Activated naive CD8-positive, alpha-beta T cell treated with anti-CD3 and anti-CD28 coated beads, Interleukin-2, amount 50 U/mL, for 16 hours (primary cell): ENCODE measurements around the gene PHLPP1.

ENCODE experiments used
- DNase-seq: peaks from one replicate; pipeline ENCODE4 v3.0.0-alpha.2; 2020; ENCODE audit warnings: low read depth, low spot score

PHLPP1 gene

DNA sequence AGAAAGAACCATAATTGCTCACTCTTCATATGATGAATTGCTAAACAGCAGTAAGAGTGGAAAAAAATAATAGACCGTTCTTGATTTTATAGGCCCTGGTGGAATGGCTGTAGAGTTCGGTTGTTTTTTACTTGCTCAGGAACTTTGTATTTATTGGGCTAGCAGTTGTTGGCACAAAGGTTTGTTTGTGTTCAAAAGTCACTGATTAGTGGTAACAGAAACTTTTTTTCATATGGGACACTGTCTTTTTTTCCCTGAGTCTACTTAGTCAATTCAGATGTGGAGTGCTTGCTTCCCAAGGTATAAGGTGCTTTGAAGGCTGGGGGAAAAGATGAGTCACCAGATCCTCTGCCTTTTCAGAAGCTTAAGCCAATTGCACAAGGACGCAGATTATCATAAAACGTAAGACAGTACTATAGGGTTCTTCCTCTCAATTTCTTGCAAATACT lies 25.8 kb downstream of the PHLPP1 start:
- DNase-seq: no peak

DNA sequence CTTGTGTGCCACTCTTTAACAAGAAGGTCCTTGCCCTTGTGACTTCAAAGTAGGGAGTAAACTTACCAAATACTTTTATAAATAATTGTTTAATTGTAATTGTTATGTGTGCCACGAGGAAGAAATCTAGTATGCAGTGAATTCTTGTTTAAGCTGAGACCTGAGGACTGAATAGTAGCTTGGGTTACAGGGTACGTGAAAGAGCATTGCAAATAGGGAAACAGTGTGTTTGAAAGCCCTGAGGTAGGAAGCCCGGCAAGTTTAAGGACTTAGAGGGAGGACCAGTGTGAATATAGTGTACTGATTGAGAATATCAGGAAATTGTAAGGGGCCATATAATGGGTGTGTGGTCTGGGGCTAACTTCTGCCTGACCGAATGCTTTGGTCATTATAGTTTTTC lies 26.2 kb downstream of the PHLPP1 start:
- DNase-seq: no peak

DNA sequence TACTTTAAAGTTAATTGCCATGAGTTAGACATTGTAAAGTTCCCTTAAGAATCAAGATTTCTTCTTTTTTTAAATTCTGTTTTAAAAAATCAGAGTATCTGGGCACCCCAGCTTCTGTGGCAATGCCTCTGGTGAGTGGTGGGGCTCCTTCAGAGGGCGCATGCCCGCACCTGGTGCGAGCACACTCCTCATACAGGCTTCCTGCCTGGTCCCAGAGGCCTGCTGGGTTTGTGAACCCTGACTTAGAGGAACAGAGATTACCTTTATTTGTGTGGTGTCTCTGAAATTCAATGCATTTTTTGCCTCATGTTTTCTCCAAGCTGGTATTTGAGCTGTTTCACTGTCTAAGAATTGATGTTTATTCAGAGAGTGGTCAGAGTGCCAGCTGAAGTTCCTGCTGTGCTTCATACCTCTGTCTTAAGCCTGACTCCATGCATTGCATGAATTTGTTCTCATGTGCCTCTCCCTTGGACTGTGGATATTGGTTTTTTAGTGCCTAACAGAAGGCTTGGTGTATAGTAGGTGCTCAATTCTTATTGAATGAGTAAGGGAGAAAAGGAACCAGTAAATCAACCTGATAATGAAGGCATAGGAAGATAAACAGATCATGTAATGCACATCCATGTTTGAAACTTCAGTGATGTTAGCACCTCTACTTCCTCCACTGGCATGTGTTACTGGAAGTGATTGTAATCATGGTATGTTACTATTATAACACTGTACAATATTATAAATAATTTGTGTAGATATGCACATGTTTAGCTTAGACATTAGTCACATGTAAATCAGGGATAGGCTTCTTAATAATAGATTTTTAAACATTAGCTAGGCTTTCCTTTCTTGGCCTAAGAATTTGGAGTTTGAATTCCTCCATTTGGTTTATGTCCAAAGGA lies 29.0 kb downstream of the PHLPP1 start:
- DNase-seq: no peak

DNA sequence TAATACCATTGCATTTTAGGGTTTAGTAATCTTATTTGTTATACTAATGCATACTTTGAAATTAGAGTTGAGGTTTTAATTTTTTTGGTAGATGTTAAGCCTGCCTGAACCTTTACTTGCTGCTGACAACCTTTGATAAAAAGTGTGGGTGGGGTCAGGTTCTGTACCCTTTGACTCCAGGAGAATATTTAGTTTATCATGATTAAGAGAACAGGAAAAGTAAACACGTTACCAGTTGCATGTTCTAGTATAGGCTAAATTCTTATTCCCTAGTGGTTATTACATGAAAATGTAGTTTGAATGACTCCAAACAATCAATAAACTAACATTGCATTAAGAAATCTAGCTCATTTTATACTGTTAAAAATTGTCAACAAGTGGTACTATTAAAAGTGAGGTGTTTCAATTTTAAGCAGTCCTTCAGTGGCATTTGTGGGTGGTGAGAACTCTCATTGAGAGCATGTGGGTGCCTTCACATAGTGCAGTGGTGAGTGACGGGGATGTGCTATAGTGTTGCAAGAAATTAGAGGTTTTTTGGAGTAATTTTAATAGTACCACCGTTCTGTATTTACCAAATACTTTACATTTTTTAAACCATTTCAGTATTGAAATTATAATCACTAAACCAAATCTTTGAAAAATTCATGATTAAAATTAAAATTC lies 29.9 kb downstream of the PHLPP1 start:
- no peak for DNase-seq

DNA sequence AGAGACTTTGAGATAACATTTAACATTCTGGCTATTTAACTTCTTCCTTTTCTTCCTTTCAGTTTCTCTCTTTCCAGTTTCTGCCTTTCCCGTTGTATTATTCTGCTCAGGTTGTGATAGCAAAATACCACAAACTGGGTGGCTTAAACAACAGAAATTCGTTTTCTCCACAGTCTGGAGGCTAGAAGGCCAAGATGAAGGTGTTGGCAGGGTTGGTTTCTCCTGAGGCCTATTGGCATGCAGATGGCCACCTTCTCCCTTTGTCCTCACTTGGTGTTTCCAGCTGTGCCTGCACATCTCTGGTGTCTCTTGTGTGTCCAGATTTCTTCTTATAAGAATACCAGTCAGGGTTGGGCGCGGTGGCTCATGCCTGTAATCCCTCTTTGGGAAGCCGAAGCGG lies 34.0 kb downstream of the PHLPP1 start:
- no peak for DNase-seq

DNA sequence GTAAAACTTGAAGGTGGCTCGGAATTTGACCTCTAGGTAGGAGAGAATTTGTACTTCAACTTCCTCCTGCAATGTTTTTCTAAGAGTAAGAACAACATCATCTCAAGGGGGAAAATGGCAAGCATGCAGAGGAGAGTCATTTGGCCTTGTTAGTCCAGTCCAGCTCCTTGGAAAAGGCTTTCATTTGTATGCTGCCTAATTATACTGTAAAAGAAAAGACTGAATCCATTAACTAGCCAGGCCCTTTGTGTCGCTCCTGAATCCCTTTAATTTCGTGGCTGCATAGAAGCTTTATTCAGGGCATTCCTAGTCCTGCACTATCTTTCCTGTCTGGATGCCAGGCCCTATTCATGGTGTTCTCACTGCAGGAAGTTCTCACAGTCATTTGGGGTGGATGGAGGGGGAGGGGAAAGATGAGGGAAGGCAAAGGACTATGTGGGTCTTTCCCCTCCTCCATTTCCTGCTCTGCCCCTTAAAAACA lies 36.0 kb downstream of the PHLPP1 start:
- DNase-seq: no peak

DNA sequence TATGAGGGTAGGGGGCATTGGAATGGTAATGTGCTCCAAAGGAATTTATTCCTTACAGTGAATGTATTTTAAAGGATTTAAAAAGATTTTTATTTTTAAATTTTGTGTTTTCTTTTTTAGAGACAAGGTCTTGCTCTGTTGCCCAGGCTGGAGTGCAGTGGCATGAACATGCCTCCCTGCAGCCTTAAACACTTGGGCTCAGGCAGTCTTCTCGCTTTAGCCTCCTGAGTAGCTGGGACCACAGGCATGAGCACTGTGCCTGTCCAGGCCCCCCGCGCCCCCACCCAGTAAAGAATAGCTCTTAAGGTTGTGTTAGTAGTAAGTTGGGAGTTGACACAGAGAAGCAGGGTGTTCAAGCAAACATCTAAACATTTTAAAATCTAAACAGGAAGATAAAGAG lies 36.6 kb downstream of the PHLPP1 start:
- no peak for DNase-seq

DNA sequence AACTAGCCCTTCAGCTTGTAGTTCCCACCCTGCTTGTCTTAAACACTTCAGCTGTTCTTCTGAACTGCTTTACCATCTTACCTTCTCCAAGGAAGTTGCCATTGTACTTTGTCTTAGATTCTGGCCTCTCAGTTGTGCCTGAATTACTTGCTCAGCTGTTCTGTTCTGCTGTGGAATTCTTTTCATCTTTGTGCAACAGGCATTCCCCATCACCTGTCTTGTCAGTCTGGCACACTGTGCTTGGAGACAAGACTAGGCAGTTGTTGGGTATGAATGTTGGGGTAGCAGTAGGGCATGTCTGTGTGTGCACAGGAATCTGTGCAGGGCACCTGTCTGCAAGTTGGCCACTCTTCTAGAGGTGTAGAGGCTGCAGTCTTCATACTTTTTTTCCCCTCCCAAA lies 38.7 kb downstream of the PHLPP1 start:
- no peak for DNase-seq

DNA sequence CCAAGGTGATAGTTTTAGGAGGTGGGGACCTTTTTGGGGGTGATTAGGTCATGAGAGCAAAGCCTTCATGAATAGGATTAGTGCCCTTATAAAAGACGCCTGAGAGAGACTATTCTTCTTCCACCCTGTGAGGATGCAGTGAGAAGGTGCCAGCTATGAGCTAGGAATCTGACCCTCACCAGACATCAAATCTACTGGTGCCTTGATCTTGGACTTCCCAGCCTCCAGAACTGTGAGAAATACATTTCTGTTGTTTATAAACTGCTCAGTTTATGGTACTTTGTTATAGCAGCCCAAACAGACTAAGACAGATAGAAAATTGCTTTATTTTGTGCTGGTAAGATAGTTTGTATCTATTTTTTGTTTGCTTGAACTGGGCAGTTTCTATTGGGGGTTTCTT lies 40.1 kb downstream of the PHLPP1 start:
- no peak for DNase-seq

DNA sequence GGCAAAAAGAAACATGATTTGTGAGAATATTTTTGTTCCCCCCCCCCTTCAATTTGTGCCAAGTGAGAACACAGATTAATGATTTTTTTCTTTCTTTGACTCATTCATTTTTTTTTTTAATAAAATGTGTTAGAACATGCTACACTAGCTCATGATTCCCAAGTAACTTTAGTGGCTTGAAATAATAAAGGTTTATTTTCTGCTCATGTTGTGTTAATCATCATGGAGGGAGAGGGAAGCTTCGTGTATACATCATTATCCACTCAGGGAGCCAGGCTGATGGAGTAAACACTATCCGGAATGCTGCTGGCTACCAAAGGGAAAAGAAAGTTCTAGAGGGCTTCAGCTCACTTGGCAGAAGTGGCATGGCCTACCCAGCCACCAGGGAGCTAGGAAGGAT lies 40.6 kb downstream of the PHLPP1 start:
- no peak for DNase-seq

DNA sequence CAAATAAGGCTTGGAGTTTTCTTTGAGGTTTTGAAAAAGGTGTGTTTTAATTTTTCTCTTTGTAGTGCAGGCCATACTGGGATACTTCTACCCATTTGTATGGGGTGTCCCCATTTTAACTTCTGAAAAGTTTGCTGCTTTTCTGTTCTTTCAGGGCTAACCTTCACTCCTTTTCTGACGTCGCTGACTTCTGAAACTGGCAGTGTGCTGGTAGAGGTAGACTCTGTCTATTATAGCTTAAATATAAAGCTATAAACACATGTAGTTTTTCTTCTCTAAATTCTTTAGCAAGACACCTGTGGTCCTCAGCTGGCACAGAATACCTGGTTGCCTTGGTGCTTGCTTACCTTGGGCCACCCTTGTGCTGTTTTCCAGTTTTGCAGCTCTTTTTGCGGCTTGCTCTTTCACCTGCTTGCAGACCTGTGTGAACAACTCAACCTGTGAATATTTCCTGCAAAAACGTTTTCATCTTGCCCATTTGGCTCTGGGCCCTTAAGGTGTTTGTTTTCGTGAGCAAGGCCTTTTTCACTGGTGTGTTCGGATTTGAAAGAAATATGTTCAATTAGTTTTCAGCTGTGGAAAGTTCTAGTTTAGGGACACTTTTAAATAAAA lies 42.2 kb downstream of the PHLPP1 start:
- DNase-seq: no peak

DNA sequence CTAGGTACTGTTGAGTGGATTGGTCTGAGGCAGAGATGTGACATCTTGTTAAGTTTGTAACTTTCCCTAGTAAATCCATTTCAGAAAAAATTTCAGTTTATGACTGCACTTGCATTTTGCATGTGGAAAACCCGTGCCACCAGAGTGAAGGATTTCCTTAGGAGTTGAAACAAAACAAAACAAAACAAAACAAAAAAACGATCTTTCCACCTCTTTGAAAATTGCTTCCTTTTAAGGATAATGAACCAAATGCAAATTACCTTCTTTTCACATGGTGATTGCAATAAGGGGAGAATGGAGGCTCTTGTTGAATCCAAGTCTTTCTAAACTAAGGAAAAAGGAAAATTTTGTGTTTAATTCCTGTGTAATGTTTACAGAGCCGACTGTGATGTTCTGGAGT lies 43.2 kb downstream of the PHLPP1 start:
- DNase-seq: no peak

DNA sequence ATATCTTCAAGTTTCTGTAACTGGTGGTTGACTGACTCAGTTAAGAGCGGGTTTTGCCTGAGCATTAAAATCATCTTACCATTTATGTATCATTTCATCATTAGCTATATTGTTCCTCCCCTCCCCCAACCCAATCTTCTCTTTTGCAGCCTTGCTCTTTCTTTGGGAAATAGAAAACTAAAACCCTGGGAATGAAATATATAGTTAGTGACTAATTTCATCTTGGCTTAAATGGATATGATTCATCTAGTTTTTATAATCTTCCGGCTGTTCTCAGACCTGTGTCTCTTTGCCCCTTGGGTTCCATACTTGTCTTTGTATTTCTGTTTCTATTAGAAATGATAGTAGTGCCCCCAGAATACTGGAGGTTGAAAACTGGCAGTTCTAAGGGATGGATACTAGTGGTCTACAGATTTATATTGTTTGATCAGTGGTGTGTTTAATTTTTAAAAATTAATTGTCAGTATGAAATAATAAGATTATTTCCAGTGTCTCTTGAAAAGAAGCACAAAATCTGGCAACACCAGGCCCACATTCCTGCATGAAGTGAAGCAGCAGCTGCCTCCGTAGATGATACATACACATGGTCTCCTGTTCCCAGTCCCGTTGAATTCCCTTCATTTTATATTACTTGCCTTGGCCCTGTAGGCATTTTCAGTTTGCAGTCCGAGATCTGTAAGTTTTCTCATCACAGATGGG lies 44.5 kb downstream of the PHLPP1 start:
- DNase-seq: no peak

DNA sequence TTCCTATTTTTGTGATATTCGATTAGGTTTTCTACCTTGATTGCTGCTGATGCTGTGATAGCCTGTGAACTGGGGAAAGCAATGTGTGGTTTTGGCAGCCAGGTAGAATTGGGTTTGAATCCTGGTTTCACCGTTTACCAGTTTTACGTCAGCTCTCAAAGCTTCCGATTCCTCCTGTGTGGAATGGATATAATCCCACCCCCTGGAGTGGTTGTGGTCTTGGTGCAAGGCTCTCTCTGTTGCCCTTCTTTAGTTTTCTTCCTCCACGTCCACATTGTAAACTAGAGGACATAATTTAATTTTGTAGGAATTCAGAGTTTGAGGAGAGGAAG lies 45.0 kb downstream of the PHLPP1 start:
- DNase-seq: no peak

DNA sequence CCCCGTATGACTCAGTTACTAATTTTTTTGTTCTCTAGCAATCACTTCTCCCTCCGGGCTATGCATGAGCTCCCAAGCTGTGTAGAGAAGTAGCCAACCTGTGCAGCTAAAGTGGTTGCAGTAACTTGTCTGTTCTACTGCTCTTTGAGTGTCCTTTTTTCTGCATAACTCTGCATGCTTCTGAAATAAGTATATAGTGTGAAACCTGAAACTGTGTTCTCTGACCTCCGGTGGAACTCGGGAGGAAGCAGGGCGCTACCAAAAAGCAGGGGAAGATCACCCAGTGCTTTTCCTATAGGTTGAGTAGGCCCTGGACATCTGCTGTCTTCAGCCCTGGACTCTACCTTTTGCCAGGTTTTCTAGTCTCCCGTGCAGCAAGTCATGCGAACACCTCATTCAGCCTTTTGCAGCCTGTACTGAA lies 47.8 kb downstream of the PHLPP1 start:
- no peak for DNase-seq

DNA sequence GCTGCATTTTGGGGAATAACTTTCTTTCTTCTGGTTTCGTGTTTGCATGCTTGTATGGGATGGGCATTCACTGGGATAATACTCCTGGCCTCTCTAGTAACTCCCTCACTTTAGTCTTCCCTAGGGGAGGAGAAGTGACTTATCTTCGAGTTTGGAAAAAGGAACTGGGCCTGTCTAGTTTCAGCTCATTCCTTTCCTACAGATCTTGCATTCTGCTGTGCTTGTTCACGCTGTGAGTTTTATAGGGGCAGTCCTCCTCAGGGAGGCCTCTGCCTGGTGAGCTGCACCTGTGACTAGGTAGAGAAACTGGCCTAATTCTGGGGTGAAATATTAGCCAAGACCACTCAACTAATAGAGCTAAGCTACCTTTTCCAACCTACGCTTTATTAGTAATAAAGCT lies 50.9 kb downstream of the PHLPP1 start:
- no peak for DNase-seq

DNA sequence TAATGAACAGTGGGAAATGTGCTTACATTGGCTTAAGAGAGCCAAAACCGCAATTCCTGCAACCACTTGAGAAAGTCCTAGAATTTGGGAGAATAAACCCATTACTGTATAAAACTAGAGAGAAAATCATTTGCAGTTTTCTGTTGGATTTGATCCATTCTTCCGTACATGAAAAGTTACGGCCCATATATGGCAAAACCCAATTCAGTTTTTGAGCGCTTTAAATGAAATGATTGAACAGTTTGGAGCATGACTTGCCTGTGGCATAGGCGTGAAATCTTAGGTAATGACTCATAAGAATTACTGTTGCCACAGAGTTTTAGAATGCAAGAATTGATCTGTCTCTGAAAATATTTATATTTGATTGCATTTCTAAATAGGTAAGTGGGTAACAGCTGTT lies 52.0 kb downstream of the PHLPP1 start:
- DNase-seq: no peak

DNA sequence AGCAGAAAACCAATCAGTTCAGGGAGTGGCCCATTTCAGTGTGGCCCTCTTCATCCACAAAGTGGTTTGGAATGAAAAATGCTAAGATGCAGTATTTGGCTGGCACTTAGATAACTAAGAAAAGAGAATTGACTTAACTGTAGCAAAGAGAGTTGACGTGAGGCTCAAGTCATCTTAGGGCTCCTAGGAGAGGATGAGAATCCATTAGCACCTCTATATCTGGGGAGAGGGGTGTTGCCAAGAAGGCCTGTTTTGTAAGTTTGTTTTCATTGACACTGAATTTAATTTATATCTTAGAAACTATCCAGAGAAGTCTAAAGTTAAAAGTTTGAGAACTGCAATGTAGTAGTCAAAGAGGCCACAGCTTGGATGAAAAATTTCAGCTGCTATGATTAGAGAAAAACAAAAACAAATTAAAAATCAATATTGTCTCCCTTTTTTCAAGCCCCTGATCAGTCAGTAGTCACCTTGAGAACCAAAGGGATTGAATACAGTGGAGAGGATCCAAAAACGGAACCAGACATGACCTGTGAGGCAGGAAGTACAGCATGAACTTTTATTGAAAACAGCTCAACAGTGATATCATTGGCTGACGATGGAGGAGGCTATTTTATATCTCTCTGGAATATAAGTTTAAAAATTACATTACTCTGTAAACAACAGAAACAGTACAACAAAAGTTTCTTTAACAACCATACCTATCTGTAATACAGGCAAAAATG lies 52.7 kb downstream of the PHLPP1 start:
- DNase-seq: no peak

DNA sequence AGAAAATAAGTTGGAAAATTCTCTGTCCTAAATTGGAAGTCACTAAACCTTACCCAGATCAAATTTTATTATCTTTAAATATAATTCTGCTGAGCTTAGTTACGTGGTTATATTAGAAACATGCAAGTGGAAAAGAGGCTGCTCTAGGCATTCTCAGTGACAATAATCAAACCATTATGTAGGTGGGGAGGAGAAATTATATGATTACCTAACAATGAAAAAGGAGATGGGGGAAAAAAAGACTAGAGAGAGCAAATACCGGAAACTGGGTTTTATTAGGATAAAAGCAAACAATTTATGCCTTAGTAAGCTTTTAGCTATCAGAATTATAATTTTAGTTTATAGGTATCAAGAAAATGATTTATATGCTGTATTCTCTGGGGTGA lies 53.2 kb downstream of the PHLPP1 start:
- DNase-seq: no peak

DNA sequence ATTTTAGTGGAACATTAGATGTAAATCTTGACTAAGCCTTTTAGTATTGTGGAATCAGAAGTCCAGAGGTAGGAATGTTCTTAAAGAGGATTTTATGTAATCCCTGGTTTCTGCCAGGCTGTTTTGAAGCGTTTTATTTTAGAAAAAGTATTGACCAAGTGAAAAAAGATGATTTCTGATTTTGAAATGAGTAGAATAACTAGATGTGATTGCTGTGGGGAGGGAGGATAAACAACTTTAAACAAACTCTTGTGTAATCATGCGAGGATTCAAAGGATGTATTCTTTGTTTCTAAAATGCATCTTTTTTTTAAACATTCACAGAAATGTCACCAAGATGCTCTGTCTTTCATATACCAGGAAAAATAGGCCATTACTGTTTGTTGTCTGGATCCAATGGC lies 53.9 kb downstream of the PHLPP1 start:
- DNase-seq: no peak

DNA sequence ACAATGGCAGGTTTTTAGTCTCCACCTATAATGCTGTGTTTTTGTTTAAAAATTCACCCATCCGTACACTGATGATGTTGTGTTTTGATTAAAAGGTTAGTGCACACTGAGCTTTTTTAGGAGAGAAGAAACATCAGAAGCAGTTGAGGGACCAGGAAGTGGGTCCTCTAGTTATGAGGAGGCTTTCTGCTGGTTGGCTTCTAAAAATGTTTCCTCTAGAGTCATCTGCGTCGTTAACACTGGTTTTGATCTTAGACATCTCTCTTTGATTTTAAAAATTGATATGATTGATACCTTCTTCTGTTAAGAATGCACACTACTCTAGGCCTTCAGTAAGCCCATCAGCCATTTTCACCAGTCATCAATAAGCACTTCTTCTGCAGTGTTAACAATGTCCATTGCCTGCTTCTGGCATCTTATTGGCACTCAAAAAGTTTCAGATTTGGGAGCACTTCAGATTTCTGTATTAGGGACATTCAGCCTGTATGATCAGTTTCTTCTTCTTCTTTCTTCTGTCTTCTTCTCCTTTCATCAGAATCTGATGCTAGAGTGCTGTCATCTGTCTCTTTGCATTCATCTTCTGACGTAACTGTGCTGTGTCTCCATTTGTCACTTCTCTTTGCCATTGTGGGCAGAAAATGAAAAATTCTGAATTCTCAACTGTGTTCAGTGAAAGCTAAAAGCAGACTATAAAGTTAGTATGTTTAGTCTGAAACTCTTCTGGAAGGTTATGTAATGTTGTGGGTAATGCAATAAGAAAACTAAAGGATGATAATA lies 56.3 kb downstream of the PHLPP1 start:
- no peak for DNase-seq
